Measurements from ENCODE around the gene SMARCD2. TPM values are rescaled to one million over a fixed set of nuclear protein-coding genes. Genes with fewer than 3 reads are reported as not detected.
A peak's percentile ranks its signal among the peaks of the same experiment; 100 is the strongest.

SMARCD2 gene
- total RNA-seq, 1 donor from 2014 or later = 98.5 TPM

GRCh38 chr17:63786117-63786516 is 56.4 kb downstream of the SMARCD2 start:
- Histone ChIP-seq H3K27me3 (ENCODE audit: control insufficient read depth, insufficient read depth, low read length) (no peaks in the 10 kb centered on the region), H3K36me3 (ENCODE audit: control insufficient read depth, insufficient read depth, low read length) (peaks cover 5% of the 10 kb centered on the region), H3K4me3 (ENCODE audit: low read depth, low read length) (no peak overlapping the region)
- TF ChIP-seq CTCF (IDR thresholded peaks at IDR 0.05; ENCODE audit: insufficient read depth, low read length, severe bottlenecking) = no peak
- DNase-seq (ENCODE audit: low read depth) (no peak), FAIRE-seq (no peak)

GRCh38 chr17:63785556-63785955 is 56.9 kb downstream of the SMARCD2 start:
- no peak for FAIRE-seq

GRCh38 chr17:63783522-63783921 is 59.0 kb downstream of the SMARCD2 start:
- DNase-seq (ENCODE audit: low read depth) (no peak), FAIRE-seq (no peak)
- H3K27me3 ChIP-seq (ENCODE audit: control insufficient read depth, insufficient read depth, low read length) = no peaks in the 10 kb centered on the region
- H3K4me3 ChIP-seq (ENCODE audit: low read depth, low read length) = no peak overlapping the region
- H3K36me3 ChIP-seq (ENCODE audit: control insufficient read depth, insufficient read depth, low read length) = peaks cover 3% of the 10 kb centered on the region
- TF ChIP-seq CTCF (IDR thresholded peaks at IDR 0.05; ENCODE audit: insufficient read depth, low read length, severe bottlenecking) = no peak

More at GRCh38 chr17:63785556-63785955, 56.9 kb downstream of the SMARCD2 start:
- DNase-seq (ENCODE audit: low read depth) = peak; percentile 85
- Histone ChIP-seq H3K36me3 (ENCODE audit: control insufficient read depth, insufficient read depth, low read length) (peaks cover 5% of the 10 kb centered on the region), H3K4me3 (ENCODE audit: low read depth, low read length) (no peak overlapping the region), H3K27me3 (ENCODE audit: control insufficient read depth, insufficient read depth, low read length) (no peaks in the 10 kb centered on the region)
- TF ChIP-seq CTCF (IDR thresholded peaks at IDR 0.05; ENCODE audit: insufficient read depth, low read length, severe bottlenecking) = no peak

Other genes starting within 250 kb of the SMARCD2 start
- gene TACO1, start 241.8 kb downstream of the SMARCD2 start, total RNA-seq = 11.5 and 11.6 TPM in 2 replicates
- 10.1 and 11.1 TPM in 2 replicates for gene MAP3K3, start 220.3 kb downstream of the SMARCD2 start, total RNA-seq
- 0.53 and 0.90 TPM in 2 replicates for gene LIMD2, start 142.6 kb downstream of the SMARCD2 start, total RNA-seq
- gene STRADA, start 100.9 kb downstream of the SMARCD2 start, total RNA-seq = 10.5 and 14.1 TPM in 2 replicates
- 112 and 118 TPM in 2 replicates for gene CCDC47, start 69.1 kb downstream of the SMARCD2 start, total RNA-seq
- gene DDX42, start 68.5 kb downstream of the SMARCD2 start, total RNA-seq = 65.0 and 70.5 TPM in 2 replicates
- 50.5 and 64.0 TPM in 2 replicates for gene PSMC5, start 15.3 kb downstream of the SMARCD2 start, total RNA-seq
- 43.4 and 53.1 TPM in 2 replicates for gene FTSJ3, start 15.0 kb downstream of the SMARCD2 start, total RNA-seq
- gene CSH2, start 31.0 kb upstream of the SMARCD2 start, total RNA-seq = not detected in 2 replicates
- not detected in 2 replicates for gene GH2, start 39.3 kb upstream of the SMARCD2 start, total RNA-seq
- not detected in 2 replicates for gene CSH1, start 53.9 kb upstream of the SMARCD2 start, total RNA-seq
- not detected in 2 replicates for gene CSHL1, start 68.6 kb upstream of the SMARCD2 start, total RNA-seq
- not detected in 2 replicates for gene GH1, start 76.2 kb upstream of the SMARCD2 start, total RNA-seq
- not detected in 2 replicates for gene CD79B, start 89.6 kb upstream of the SMARCD2 start, total RNA-seq
- gene SCN4A, start 130.2 kb upstream of the SMARCD2 start, total RNA-seq = under 0.01 and 0.90 TPM in 2 replicates
- not detected in 2 replicates for gene PRR29, start 155.7 kb upstream of the SMARCD2 start, total RNA-seq
- 0.26 and 0.90 TPM in 2 replicates for gene ICAM2, start 177.9 kb upstream of the SMARCD2 start, total RNA-seq

All from bronchial epithelial cell (primary cell).